HEK293 (cell line): ENCODE data around the gene PSMA7.

Experiments
- CTCF ChIA-PET: fragments of 350-600 bp; formaldehyde crosslinking; extraction: SDS; loops from one replicate; lab custom pipeline; 2021; ENCODE audit warnings: antibody characterized with exemption; lab: Yijun Ruan, JAX
- POLR2A ChIA-PET: fragments of 300-600 bp; formaldehyde crosslinking; extraction: SDS; loops from one replicate; lab custom pipeline; 2020; ENCODE audit warnings: antibody characterized with exemption, inconsistent platforms; lab: Yijun Ruan, JAX
- H3K27ac ChIP-seq: fragments of 200-500 bp; sonication (Bioruptor generic); 2 replicates; pipeline ENCODE4 v1.5.1; 2014; ENCODE audit warnings: low read depth, low read length, control low read depth, inconsistent platforms; ENCODE audit errors: extremely low read depth
- H3K36me3 ChIP-seq, 2 experiments: fragments of 200-500 bp in 1 of 2; sonication (Bioruptor generic) in 1 of 2; 1 replicate in 1 of 2; 2 replicates in 1 of 2; pipeline ENCODE4 v1.5.1; 2014 to 2017; ENCODE audit warnings: inconsistent platforms in 2 of 2, low read length in 2 of 2; ENCODE audit not compliant: control insufficient read depth in 2 of 2, insufficient read depth in 1 of 2
- H3K4me1 ChIP-seq: fragments of 200-500 bp; sonication (Bioruptor generic); 2 replicates; pipeline ENCODE4 v1.5.1; 2014; ENCODE audit warnings: mild to moderate bottlenecking, low read length, inconsistent platforms; ENCODE audit not compliant: control insufficient read depth, insufficient read depth
- H3K4me3 ChIP-seq: 2 replicates; pipeline ENCODE4 v1.5.1; 2011; ENCODE audit warnings: low read depth, mild to moderate bottlenecking, control low read depth, low read length, moderate library complexity
- H3K9me3 ChIP-seq: fragments of 200-500 bp; sonication (Bioruptor generic); 2 replicates; pipeline ENCODE4 v1.5.1; 2014; ENCODE audit warnings: low read depth, low read length, inconsistent platforms; ENCODE audit not compliant: control insufficient read depth, insufficient read depth
- CTCF ChIP-seq: fragments of 450-650 bp; formaldehyde crosslinking; IDR thresholded peaks from 2 replicates; pipeline ENCODE4 v1.5.1; 2016; ENCODE audit warnings: missing biosample characterization, missing genetic modification characterization
- IKZF3 ChIP-seq: fragments of 450-650 bp; IDR thresholded peaks from 2 replicates; pipeline ENCODE4 v1.5.0; 2018; ENCODE audit warnings: missing biosample characterization, mild to moderate bottlenecking, missing genetic modification characterization, moderate library complexity
- WT1 ChIP-seq: fragments of 450-650 bp; formaldehyde crosslinking; IDR thresholded peaks from 2 replicates; pipeline ENCODE4 v1.5.1; 2016; ENCODE audit warnings: missing biosample characterization, missing genetic modification characterization
- ZBTB20 ChIP-seq: fragments of 450-650 bp; formaldehyde crosslinking; IDR thresholded peaks from 2 replicates; pipeline ENCODE4 v1.5.1; 2016; ENCODE audit warnings: missing biosample characterization, missing genetic modification characterization
- ZBTB26 ChIP-seq: fragments of 450-650 bp; formaldehyde crosslinking; optimal IDR thresholded peaks from 2 replicates; pipeline ENCODE3; 2016; ENCODE audit warnings: missing biosample characterization, mild to moderate bottlenecking, missing genetic modification characterization
- ZBTB7A ChIP-seq: fragments of 450-650 bp; formaldehyde crosslinking; IDR thresholded peaks from 2 replicates; pipeline ENCODE4 v1.5.1; 2016; ENCODE audit warnings: low read depth, missing biosample characterization, missing genetic modification characterization
- ZEB2 ChIP-seq: fragments of 450-650 bp; formaldehyde crosslinking; IDR thresholded peaks from 2 replicates; pipeline ENCODE4 v1.5.1; 2016; ENCODE audit warnings: missing biosample characterization, missing genetic modification characterization
- ZNF202 ChIP-seq: fragments of 450-650 bp; formaldehyde crosslinking; IDR thresholded peaks from 2 replicates; pipeline ENCODE4 v1.5.1; 2016; ENCODE audit warnings: missing biosample characterization, missing genetic modification characterization, borderline replicate concordance
- ZNF23 ChIP-seq: fragments of 450-650 bp; formaldehyde crosslinking; IDR thresholded peaks from 2 replicates; pipeline ENCODE4 v1.5.1; 2016; ENCODE audit warnings: missing biosample characterization, missing genetic modification characterization, borderline replicate concordance
- ZNF394 ChIP-seq: fragments of 450-650 bp; formaldehyde crosslinking; IDR thresholded peaks from 2 replicates; pipeline ENCODE4 v1.5.1; 2016; ENCODE audit warnings: missing biosample characterization, missing genetic modification characterization, mild to moderate bottlenecking, moderate library complexity, borderline replicate concordance
- ZNF561 ChIP-seq: fragments of 450-650 bp; IDR thresholded peaks from 2 replicates; pipeline ENCODE4 v1.5.1; 2018; ENCODE audit warnings: missing biosample characterization, missing genetic modification characterization, borderline replicate concordance
- TF ChIP-seq, protein P1 (sequence below): fragments of 450-650 bp; formaldehyde crosslinking; IDR thresholded peaks from 2 replicates; pipeline ENCODE4 v1.5.1; 2016; ENCODE audit warnings: missing biosample characterization, missing genetic modification characterization
- TF ChIP-seq, protein P2 (sequence below): fragments of 450-650 bp; formaldehyde crosslinking; IDR thresholded peaks from 2 replicates; pipeline ENCODE4; 2016; ENCODE audit warnings: missing biosample characterization, missing genetic modification characterization

PSMA7 gene

GRCh38 chr20:62142252-62143080 lies 728 bp downstream of the PSMA7 start (continued):
- TF ChIP-seq, protein P1, sequence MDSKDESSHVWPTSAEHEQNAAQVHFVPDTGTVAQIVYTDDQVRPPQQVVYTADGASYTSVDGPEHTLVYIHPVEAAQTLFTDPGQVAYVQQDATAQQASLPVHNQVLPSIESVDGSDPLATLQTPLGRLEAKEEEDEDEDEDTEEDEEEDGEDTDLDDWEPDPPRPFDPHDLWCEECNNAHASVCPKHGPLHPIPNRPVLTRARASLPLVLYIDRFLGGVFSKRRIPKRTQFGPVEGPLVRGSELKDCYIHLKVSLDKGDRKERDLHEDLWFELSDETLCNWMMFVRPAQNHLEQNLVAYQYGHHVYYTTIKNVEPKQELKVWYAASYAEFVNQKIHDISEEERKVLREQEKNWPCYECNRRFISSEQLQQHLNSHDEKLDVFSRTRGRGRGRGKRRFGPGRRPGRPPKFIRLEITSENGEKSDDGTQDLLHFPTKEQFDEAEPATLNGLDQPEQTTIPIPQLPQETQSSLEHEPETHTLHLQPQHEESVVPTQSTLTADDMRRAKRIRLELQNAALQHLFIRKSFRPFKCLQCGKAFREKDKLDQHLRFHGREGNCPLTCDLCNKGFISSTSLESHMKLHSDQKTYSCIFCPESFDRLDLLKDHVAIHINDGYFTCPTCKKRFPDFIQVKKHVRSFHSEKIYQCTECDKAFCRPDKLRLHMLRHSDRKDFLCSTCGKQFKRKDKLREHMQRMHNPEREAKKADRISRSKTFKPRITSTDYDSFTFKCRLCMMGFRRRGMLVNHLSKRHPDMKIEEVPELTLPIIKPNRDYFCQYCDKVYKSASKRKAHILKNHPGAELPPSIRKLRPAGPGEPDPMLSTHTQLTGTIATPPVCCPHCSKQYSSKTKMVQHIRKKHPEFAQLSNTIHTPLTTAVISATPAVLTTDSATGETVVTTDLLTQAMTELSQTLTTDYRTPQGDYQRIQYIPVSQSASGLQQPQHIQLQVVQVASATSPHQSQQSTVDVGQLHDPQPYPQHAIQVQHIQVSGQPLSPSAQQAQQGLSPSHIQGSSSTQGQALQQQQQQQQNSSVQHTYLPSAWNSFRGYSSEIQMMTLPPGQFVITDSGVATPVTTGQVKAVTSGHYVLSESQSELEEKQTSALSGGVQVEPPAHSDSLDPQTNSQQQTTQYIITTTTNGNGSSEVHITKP = no peak
- TF ChIP-seq ZNF202 (tag by site-specific recombination) = no peak
- peak; percentile 14; the same call in 1 of the 2 replicates for TF ChIP-seq ZBTB20
- no peak for TF ChIP-seq ZBTB7A (tag by site-specific recombination)
- TF ChIP-seq, protein P2, sequence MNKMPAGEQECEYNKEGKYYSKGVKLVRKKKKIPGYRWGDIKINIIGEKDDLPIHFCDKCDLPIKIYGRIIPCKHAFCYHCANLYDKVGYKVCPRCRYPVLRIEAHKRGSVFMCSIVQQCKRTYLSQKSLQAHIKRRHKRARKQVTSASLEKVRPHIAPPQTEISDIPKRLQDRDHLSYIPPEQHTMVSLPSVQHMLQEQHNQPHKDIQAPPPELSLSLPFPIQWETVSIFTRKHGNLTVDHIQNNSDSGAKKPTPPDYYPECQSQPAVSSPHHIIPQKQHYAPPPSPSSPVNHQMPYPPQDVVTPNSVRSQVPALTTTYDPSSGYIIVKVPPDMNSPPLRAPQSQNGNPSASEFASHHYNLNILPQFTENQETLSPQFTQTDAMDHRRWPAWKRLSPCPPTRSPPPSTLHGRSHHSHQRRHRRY = no peak
- peak; percentile 65 for TF ChIP-seq ZBTB26 (tag by site-specific recombination)
- no peak for TF ChIP-seq WT1 (tag by site-specific recombination)

DNA sequence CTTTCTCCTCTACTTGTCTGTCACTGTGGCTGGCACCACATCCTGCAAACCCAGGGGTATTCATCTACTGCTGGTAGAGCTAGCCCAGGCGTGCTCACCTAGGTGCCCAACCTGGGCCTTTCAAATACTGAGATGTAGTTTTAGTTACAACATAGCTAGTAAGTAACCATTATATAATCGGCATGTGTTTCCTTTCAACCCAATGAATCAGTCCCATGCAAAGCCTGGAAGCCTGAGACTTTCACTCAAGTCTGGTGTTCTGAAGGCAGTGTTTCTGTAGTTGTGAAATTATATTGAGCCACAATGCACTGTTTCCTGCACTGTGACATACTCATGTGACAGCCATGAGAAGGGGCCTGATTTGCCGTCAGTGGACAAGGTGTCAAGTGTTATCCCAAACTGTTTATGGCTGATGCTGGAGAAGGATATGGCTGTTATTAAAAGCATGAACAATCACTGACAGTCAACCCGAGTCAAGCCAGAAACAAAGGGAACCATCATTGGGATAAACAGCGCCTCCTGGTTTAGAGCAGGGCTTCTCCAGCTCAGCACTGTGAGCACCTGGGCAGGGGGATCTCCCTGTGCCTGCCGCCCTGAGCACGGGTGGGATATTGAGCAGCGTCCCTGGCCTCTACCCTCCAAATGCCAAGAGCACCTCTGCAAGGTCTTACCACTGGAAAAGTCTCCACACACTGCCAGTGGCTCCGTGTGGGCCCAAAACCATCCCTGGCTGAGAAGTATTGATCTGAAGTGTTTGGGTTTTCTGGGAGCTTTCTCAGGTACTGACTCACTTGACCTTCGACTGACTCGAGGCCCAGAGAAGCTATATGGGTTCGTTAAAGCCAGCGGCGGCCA lies 1.6 kb downstream of the PSMA7 start:
- Histone ChIP-seq H3K36me3 (peaks cover 4 to 65% of the 10 kb centered on the region in 2 experiments; a peak in 2 of 3 replicates), H3K4me3 (peak overlapping the region; percentile 89), H3K27ac (peak overlapping the region; percentile 84; the same call in 1 of the 2 replicates), H3K4me1 (no peaks in the 10 kb centered on the region), H3K9me3 (no peaks in the 10 kb centered on the region)
- ChIA-PET CTCF (interaction anchor here (0.6 to 1.9 kb wide), 8 partner anchors 8 to 131 kb away, joined by 3 to 15 read pairs (median 4); no protein-coding TSS in a partner anchor), POLR2A (interaction anchor here (1.2 to 1.5 kb wide), 2 partner anchors 41 to 245 kb away, joined by 4 read pairs; partner anchors contain the start of genes MTG2 and RPS21)
- TF ChIP-seq ZNF561 (tag by site-specific recombination) (0 out of 2 replicates have a peak, but pooled peaks have one; percentile 45), ZEB2 (tag by site-specific recombination) (0 out of 2 replicates have a peak, but pooled peaks have one; percentile 10), CTCF (tag by site-specific recombination) (peak; percentile 56), ZNF394 (tag by site-specific recombination) (peak; percentile 65; the same call in 1 of the 2 replicates), IKZF3 (tag by site-specific recombination) (no peak), ZNF23 (no peak)
